ENCODE results near the gene SH3TC1.

Gene SH3TC1

DNA sequence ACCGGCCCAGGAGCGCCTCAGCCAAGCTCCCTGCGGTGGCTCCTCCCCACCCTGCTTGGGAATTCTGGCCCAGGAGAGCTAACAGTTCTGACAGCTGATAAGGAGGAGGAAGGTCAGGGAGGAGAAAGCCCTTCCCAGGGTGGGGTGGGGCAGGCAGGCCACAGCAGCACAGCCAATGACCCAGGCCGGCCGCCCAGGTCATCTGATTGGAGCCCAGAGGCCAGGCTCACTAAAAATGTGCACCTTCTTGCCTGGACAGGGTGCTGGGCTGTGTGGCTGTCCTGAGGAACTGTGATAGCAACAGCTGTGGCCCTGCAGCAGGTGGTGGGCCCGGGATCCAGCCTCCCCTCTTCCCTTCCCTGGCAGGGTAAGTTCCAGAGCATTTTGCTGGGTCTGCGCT, 17.2 kb upstream of the SH3TC1 start:
- no peak for DNase-seq (ENCODE audit: low read depth)

DNA sequence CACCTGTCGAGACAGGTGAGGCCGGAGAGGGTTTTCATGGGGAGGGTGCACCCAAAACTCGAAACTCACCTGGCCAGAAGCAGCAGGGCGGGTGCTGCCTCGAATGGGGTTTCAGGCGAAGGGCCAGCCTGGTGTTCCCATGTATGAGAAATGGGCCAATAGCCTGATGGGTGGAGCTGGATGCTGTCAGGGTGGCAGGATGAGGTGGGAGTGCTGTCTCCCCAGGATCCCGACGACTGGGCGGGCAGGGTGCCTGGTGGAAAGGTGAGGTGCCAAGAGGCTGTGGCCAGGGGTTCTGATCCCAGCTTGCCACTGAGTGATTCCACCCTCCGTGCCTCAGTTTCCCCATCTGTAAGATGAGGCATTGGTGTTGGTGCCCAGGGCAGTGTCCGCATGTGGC, 16.8 kb upstream of the SH3TC1 start:
- DNase-seq (ENCODE audit: low read depth), result no peak

DNA sequence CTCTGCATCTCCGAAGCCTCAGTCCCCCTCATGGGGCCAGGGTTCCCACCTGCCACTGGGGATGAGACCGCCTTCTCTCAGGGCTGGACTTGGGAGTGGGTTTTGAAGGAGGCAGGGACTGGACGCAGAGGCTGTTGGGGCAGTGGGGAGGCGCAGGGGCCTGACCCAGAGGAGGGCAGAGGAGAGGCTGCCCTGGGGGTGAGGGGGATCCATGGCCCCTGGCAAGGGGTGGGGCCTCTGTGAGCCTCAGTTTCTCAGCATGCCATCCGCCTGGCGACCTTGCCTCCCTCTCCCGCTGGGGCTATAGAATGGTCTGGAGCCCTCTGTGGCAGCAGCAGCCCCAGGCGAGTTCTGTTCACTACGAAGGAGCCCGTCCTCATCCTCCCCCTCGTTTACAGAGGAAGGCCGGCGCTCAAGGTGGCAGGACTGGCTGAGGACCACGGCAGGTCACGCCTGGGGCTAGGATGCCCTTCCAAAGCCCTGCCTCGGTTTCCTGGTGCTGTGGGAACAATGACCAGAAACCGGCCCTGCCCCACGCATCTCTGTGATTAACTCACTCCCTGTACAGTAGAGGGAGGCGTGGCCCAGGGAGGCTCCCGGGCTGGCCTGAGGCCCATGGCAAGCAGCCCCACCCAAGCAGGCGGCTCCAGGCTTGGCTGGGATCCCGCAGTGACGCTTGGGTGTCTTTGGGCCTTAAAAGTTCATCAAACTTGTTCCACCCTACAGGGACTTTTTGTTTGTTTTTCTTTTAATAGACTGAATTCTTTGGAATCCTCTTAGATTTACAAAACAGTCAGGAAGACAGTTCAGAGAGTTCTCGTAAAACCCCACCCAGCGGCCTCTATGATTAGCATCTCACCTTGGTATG, 16.0 kb upstream of the SH3TC1 start:
- no peak for DNase-seq (ENCODE audit: low read depth)

DNA sequence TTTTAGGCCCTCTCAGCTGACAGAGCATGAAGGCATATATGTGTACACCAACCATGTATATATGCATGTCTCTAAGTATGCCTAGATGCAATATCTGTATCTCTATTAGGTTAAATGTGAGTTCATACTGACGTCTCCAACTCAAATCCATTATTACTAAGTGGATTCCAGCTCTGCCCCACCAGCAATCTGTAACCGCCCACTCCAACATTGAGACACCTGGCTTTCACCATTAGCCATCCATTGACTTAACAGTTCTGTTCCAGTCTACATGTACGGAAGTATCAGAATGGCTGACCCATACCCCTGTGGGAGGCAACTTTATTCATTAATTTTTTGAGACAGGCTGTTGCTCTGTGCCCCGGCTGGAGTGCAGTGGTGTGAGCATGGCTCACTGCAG, 15.0 kb upstream of the SH3TC1 start:
- DNase-seq (ENCODE audit: low read depth), result no peak

DNA sequence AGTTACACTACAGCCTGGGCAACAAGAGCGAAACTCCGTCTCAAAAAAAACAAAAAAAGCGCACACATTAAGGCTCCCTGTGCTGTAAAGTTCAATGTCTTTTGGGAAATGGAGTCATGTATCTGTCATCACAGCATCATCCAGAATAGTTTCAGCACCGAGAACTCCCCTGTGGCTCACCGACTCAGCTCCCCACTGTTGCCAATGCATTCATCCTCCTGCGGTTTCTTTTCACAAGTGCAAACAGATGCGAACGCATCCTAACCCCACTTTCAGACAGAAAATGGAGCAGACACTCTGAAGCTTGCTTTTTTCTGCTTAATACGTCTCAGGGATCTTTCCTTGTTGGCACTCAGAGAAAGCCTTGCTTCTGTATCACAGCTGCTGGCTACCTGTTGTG, 13.8 kb upstream of the SH3TC1 start:
- DNase-seq (ENCODE audit: low read depth), result no peak

DNA sequence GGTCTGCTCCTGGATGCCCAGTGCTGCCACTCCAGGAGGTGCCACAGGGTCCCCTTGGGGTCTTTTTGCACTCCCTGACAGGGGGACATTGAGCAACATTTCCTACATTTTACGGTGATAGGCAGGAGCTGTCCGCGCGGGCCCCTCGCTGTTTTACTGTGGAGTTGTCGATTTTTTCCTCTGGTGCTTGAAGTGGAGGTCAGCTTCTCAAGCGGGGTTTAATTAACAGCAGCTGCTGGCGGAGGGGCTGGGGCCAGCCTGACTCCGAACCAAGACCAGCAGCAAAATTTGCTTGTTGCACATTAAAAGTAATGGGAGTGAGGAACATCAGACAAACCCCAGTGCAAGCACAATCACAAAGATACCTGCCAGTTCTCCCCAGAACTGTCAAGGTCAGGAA, 13.2 kb upstream of the SH3TC1 start:
- no peak for DNase-seq (ENCODE audit: low read depth)

DNA sequence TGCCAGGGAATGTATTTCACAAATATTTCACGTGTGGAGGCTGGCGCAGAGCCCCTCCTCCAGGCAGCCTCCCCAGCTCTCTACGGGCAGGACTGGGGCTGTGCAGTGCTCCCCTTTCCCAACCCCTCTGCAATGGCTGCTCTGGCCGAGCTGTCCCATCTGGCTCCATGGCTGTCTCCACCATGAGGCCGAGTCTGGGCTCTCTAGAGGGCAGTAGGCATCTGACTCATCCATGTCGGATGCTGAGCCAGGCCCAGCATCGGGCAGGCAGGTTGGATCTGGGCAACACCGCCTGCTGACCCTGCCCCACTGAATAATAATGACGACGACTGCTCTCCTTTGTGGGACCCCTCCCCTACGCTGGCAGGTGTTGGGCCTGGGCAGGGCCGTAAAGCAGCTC, 11.0 kb upstream of the SH3TC1 start:
- DNase-seq (ENCODE audit: low read depth), result no peak

DNA sequence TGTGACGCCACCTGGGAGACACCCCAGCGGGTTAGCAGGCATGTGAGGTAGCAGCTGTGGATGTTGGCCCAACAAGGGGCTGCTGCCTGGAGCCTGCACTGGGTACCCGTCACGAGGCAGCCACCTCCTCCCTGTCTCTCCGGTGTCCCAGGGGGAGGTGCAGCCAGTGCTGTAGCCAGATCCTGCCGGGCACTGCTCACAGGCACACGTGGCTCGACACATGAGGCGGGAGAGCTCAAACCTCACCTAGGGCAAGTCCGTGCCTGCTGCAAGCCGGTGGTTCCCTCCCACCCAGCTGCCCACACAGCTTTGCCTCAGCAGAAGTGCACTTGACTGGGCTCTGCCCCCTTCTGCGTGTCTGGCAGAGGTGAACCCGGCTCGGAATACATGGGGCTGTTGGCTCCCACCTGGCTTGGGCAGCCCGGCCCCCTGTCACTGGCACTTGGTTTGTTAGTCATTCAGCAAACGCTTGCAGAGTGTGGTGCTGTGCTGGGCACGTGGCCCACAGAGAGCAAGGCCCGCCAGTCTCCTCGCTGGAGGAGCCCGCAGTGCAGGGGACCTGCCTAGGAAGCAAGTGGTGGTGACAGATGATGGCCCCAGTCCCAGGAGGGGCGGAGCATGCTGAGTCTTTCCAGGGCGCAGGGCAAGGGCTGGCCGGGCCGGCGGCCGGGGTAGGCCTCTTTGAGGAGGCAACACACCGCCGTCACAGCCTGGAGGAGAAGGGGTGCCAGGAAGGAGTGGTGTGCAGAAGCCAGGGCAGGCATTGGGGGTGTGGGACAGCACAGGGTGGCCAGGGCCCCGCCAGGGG, 10.1 kb upstream of the SH3TC1 start:
- DNase-seq (ENCODE audit: low read depth), result no peak

DNA sequence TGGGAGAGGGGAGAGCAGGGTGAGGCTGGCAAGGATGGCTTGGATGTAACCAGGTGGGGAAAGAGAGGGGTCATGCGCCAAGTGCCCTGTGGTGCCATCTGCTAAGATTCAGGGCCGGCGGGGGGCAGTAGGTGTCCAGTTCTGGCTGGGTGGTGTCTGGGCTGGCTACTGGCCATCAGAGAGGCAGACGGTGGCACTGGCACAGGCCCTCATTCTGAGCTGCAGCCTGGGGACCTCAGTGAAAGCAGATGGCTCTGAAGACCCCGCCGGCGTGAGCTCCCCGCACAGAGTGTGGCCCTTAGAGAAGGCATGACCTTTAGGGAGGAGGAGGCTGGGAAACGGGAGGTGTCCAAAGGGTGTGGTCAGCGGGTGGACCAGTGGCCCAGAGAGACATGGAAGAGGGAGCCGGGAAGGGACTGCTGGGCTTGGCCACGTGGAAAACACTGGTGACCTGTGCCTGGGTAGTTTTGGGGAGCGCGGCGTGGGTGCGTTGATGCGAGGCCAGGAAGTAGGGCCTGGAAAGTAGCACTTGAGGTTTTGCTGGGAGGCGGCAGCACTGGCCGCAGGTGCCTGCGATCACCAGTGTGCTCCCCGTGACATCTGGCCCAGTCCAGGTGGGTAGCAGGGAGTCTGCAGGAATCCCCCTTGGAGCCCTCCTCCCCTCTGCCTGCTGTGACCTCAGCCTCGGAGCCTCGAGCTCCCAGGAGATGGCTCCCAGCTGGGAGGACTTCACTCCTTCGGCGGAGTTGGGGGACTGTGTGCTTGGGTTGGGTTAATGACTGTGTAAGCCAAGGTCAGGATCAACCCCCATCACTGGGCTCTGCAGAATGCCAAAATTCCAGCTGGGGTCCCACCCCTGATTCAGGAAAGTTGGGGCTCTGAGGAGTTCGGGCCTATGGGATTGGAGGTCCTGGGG, 9.3 kb upstream of the SH3TC1 start:
- no peak for DNase-seq (ENCODE audit: low read depth)

DNA sequence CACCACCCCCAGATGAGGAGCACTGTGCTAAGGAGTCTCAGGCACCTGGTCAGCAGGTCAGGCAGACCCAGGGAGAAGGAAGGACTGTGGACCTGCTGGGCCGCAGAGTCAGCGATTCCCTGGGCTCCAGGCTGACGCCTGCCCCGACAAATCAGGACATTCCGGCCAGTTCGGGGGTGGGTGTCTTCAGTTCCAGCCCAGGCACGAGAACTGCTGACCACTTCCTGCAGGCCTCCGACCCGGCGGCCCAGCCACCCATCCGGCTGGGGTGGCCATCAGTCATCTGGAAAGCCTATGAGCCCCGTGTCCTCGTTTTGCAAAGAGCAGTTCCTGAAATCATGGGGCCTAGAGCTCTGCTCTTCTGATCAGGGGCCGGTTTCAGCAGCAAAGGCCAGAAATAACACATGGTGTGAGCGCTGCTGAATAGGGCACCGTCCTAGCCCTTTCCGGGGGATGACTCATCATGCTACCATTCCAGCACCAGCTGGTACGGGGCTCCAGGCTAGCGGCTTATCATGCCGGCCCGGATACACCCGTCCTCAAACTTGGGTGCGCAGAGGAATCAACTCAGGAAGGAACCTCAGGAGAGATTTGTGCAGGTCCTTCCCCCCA, 7.8 kb upstream of the SH3TC1 start:
- no peak for DNase-seq (ENCODE audit: low read depth)

DNA sequence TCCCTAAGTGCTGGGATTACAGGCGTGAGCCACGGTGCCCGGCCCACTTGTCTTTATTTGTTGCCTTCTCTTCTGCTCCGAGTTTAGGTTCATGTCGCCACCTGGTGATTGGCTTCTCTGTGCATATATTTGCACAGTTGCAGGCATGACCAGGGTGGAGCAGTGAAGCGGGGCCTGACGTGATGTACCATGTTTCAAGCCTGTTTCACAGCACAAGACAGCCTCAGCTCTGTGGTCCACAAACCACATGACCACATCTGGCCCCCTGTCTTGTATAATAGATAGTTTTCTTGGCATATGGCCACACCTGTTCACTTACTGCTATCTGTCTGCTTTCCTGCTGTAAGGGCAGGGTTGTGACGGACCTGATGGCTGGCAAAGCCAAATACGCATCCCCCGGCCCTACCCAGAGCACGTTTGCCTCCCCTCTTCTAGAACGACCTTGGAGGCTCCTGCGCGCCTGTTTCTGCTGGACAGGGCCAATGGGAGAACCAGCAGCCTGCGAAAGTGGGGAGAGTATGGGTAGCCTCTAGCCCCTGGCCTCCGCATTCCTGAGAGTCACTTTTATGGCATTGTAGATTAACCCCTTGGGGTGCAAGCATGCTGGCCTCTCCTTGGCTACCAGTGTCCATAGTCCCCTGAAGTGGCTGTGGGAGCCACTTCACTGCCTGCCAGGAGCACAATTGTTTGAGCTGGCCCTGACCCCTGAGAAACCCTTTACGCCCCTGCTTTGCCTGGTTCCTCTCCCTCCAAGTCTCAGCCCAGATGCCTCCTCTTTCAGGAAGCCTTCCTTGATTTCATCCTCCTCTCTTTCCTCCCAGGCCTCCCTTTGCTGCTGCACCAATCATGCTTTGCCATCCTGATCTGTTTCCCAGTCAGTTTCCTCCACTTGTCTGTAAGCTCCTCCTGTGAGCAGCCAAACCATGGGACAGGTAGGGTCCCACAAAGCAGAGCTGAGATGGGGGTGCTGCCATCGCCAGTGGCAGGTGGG, 6.0 kb upstream of the SH3TC1 start:
- DNase-seq (ENCODE audit: low read depth), result no peak

DNA sequence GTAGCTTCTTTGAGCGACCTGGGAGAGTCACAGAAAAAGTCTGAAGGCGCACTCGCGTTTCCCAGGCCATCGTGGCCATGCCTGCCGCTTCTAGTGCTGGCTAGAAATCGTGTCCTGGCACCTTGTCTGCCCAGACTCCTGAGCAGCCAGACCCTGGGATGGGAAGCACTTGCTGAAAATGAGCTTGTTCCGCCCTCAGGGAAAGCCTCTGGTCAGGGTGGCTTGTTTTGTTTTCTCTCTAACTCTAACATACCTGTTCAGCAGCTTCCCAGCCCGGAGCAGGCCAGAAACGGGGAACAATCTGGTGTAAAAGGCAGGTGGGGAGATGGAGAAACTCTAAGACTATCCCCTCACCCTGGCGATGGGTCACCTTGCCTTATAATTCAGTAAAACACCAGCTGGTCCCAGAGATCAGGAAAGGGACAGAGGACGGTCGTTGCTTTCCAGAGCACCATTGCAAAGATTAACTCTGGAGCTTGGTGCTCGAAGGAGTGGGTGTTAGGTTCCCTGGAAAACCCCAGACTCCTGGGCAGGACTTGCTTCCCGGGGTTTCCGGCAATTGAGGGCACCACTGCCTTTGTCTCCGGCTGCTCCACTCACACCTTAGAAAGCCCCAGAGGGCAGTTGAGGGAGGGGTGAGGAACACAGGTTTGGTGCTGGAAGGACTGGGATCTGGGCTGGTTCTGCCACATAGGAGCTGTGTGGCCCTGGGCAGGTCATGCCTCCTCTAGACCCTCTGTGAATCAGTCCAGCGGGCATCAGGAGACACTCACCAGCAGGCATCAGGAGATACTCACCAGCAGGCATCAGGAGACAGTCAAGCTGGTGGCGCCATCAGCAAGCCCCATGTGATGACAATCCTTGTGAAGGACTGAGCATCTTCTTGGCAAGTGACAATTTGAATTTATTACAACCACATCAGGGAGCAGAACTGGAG, 4.5 kb upstream of the SH3TC1 start:
- DNase-seq (ENCODE audit: low read depth), result no peak

DNA sequence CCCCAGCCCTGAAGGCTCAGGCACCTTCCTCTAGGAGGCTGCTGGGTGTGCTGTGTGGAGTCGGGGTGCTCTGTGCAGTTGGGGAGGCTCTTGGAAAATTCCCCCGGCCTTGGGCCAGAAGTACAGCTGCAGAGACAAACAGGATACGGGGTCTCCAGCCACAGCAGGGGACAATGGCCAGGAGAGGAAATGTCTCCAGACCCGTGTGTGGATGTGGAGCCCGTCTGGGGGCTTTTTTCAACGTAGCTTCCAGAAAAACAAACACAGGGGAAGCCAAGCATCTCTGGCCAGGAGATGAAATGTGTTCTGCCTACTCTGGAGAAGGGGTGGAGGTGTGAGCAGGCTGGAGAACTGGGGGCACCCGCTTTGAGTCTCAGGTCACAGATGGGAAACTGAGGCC, 3.7 kb upstream of the SH3TC1 start:
- no peak for DNase-seq (ENCODE audit: low read depth)

DNA sequence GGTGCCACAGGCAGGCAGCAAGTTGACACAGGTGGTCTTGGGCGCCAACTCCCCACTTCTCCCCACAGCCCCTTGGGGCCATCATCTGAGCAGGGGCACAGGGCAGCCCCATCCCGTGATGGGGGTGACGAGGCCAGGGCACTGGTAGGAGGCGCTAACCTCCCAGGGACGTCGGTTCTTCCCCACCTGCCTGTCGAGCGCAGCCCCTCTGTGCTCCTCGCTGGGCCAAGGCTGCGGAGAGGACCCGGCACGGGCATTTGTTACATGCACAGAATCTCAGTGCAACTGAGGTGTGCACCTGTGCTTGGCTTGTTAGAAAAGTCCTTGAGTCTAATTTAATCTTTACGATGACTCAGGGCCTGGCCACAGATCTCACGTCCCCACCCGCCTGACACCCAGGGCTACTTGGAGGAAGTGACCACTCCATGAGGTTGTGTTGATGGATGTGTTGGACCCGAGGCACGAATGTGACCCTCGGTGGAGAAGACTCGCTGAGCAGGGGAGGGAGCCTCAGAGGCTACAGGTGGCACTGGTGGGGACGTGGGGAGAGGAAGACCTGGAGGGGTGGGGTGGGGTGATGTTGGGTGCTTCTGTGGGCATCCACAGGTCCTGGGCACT, 3.1 kb upstream of the SH3TC1 start:
- no peak for DNase-seq (ENCODE audit: low read depth)

DNA sequence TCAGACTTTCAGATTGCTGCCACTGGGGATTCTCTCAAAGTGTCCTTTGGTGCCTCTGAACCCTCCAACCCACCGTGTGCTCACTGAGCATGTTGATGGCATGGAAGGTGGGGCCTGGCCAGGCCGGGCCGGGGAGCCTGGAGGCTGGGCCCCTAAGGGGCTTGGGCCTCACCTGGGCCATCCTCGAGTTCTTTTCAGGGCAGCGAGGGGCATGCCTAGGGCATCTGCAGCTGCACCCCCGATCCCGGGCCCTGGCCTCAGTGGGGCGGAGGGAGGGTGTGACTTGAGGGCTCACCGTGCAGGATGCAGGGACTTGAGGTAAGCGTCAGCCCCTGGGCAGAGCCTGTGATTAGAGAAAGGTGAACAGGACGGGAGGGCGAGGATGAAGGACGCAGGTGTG, 1.6 kb upstream of the SH3TC1 start:
- no peak for DNase-seq (ENCODE audit: low read depth)

DNA sequence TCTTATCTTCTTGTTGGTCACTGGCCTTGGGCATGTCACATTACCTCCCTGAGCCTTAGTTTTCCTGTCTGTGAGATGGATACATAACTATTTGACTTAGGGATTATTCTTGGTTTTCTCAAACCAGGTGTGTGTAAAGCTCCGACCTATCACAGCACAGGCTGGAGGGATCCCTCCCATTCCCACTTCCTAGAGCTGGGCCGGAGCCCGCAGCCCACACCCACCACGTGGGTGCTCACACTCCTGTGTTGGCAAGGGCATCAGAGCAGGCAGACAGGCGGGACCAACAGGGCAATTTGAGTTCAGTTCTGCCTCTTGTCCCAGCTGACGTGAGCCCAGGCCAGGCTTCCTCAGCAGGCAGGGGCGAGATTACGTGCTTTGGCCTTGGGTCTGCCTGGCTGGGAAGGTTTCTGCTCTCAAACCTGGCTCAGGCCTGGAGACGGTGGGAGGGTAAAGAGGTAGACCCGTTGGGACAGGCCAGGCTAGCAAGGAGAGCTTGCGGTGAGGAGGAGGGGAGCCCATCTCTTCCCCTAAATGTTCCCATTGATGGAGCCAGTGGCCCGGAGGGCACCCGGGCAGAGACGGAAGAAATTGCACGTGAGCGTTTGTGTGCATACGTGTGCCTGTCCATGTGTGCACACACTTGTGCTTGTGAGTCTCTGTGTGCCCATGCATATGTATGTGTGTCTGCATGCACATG, 734 bp upstream of the SH3TC1 start:
- no peak for DNase-seq (ENCODE audit: low read depth)

DNA sequence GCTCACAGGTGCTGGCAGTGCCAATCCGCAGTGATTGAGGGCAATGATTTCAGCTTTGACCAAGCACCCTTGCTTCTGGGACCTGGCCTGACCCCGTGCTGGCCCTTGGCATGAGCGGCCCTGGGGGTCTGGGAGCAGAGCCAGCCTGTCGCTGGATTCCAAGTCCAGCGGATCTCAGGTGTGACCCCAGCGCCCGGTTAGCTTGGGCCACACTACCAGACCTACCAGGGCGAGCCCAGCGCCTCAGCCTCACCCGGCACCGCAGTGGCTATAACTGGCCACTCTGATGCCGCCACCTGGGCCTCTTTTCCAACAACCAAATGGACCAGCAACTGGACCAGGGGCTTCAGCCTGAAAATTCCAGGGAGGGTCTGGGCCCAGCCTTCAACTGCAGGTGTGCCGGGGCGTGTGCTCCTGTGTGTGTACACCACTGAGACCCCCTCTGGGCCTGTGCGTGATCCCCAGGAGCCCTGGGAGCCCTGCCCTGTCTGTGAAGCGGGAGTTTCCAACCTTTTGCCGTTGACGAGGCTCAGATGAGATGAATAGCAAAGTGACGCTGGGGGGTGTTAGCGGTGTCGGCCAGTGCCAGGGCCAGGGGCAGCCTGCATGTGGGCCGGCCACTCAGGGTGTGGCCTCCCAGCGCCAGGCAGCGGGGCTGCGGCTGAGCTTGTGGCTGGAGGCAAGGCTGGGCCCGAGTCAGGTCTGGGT, 658 bp downstream of the SH3TC1 start:
- no peak for DNase-seq (ENCODE audit: low read depth)
